Measurements from ENCODE around the gene SULF2. TPM values are rescaled to one million over a fixed set of nuclear protein-coding genes. Genes with fewer than 3 reads are reported as not detected.

Gene SULF2
- total RNA-seq, 1 donor from 2014 or later, result 0.20 TPM

DNA sequence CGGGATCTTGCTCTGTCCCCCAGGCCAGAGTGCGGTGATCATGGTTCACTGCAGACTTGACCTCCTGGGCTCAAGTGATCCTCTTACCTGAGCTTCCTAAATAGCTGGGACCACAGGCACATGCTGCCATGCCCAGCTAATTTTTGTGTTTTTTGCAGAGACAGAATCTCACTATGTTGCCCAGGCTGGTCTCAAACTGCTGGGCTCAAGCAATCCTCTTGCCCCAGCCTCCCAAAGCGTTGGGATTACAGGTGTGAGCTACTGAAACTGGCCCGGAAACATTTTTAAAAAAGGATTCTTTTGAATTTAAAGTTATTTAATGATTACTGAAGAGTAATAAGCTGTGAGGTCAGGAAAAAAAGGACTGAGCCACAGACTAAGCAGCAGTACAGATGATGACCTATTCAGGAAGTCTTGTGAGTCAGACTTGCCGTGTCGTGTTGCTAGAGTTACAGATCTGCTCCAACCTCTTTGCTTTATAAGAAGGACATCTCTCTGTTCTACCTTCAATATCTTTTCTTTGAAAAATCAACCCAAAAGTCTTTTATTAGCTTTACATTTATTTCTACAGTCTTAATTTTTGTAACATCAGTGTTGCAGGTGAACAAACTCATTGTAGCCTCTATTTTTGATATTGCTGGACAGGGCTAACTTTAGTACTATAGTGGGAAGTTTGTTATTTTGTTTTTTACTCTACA is 174.9 kb downstream of the SULF2 start:
- intact Hi-C loops (cut with micrococcal nuclease), result loop anchor here (2.0 to 5.0 kb wide), 3 partner anchors 30 to 218 kb away; partner anchors contain the start of gene NCOA3
- POLR2A ChIA-PET, result interaction anchor here (0.5 to 2.6 kb wide), 12 partner anchors 33 to 1569 kb away, joined by 3 to 15 read pairs (median 4); partner anchors contain the start of gene NCOA3
- H3K36me3 Mint-ChIP-seq (ENCODE audit: low read depth), result peaks cover 48% of the 10 kb centered on the region
- CTCF ChIA-PET, result interaction anchor here (0.9 to 1.6 kb wide), 4 partner anchors 10 to 336 kb away, joined by 3 to 9 read pairs (median 6); no protein-coding TSS in a partner anchor
- H3K4me1 Mint-ChIP-seq, result peaks cover 78% of the 10 kb centered on the region
- H3K27me3 Mint-ChIP-seq, result no peaks in the 10 kb centered on the region
- ATAC-seq (ENCODE audit: low read depth) (peak; percentile 91), DNase-seq (no peak)
- peak overlapping the region; percentile 88 for H3K27ac Mint-ChIP-seq
- no peaks in the 10 kb centered on the region for H3K9me3 Mint-ChIP-seq
- H3K4me3 Mint-ChIP-seq, result peak overlapping the region; percentile 65
- TF ChIP-seq, protein P1, sequence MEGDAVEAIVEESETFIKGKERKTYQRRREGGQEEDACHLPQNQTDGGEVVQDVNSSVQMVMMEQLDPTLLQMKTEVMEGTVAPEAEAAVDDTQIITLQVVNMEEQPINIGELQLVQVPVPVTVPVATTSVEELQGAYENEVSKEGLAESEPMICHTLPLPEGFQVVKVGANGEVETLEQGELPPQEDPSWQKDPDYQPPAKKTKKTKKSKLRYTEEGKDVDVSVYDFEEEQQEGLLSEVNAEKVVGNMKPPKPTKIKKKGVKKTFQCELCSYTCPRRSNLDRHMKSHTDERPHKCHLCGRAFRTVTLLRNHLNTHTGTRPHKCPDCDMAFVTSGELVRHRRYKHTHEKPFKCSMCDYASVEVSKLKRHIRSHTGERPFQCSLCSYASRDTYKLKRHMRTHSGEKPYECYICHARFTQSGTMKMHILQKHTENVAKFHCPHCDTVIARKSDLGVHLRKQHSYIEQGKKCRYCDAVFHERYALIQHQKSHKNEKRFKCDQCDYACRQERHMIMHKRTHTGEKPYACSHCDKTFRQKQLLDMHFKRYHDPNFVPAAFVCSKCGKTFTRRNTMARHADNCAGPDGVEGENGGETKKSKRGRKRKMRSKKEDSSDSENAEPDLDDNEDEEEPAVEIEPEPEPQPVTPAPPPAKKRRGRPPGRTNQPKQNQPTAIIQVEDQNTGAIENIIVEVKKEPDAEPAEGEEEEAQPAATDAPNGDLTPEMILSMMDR (IDR thresholded peaks at IDR 0.05), result no peak

DNA sequence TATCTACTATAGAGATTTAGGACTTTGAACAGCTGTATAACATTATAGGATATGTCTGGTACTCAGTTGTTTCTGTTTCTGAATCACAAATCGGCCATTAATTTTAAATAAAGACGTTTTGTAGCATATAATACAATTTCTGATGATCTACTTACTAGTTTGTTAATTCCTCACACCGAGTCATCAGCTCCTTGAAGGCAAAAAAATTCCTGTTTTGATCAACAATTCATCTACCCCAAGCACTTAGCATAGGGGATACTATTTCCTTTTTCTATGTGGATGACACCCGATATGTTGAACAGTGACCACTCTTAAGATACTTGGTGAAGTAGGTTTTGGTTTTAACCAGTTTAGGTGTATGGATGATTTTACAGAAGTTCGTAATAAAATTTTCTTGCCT is 176.3 kb downstream of the SULF2 start:
- H3K36me3 Mint-ChIP-seq (ENCODE audit: low read depth), result peaks cover 47% of the 10 kb centered on the region
- H3K27ac Mint-ChIP-seq, result no peak overlapping the region
- H3K9me3 Mint-ChIP-seq, result no peaks in the 10 kb centered on the region
- DNase-seq (no peak), ATAC-seq (ENCODE audit: low read depth) (no peak)
- peaks cover 80% of the 10 kb centered on the region for H3K4me1 Mint-ChIP-seq
- ChIA-PET POLR2A (interaction anchor here (0.6 to 2.6 kb wide), 3 partner anchors 32 to 106 kb away, joined by 3 to 15 read pairs (median 3); partner anchors contain the start of gene NCOA3), CTCF (interaction anchor here (1.0 kb wide), 1 partner anchor 413 kb away, joined by 5 read pairs; no protein-coding TSS in a partner anchor)
- TF ChIP-seq, protein P1 (IDR thresholded peaks at IDR 0.05), result no peak
- intact Hi-C loops (cut with micrococcal nuclease), result no loop called here
- no peaks in the 10 kb centered on the region for H3K27me3 Mint-ChIP-seq
- no peak overlapping the region for H3K4me3 Mint-ChIP-seq
